Mucosa of rectum (tissue), 2 donors: ENCODE data around the gene PNPLA2.
A peak's percentile ranks its signal among the peaks of the same experiment; 100 is the strongest.

ENCODE experiments used
- H3K27ac ChIP-seq, 2 donors: one replicate each; pipeline ENCODE4 v1.7.0; 2013; ENCODE audit warnings: inconsistent platforms in 2 of 2, low read depth in 2 of 2, low read length in 2 of 2
- H3K27me3 ChIP-seq, 2 donors: one replicate each; pipeline ENCODE4 v1.7.0; 2013; ENCODE audit warnings: low read length in 2 of 2; ENCODE audit not compliant: control insufficient read depth in 2 of 2, insufficient read depth in 2 of 2
- H3K36me3 ChIP-seq, 2 donors: one replicate each; pipeline ENCODE4 v1.7.0; 2013; ENCODE audit warnings: low read length in 2 of 2; ENCODE audit not compliant: control insufficient read depth in 2 of 2, insufficient read depth in 2 of 2
- H3K4me1 ChIP-seq, 2 donors: one replicate each; pipeline ENCODE4 v1.7.0; 2013; ENCODE audit warnings: low read length in 2 of 2, mild to moderate bottlenecking in 1 of 2; ENCODE audit not compliant: control insufficient read depth in 2 of 2, insufficient read depth in 2 of 2
- H3K4me3 ChIP-seq, 2 donors: one replicate each; pipeline ENCODE4 v1.7.0; 2013; ENCODE audit warnings: low read length in 2 of 2
- H3K9ac ChIP-seq, 2 donors: one replicate each; pipeline ENCODE4 v1.7.0; 2013; ENCODE audit warnings: low read length in 2 of 2, low read depth in 1 of 2, mild to moderate bottlenecking in 1 of 2
- H3K9me3 ChIP-seq, 2 donors: one replicate each; pipeline ENCODE4 v1.7.0; 2013; ENCODE audit warnings: low read length in 2 of 2; ENCODE audit not compliant: control insufficient read depth in 2 of 2
- donor health status: healthy.
- donor health status: Normal muscosa, but diverticular disease.

PNPLA2 gene

GRCh38 chr11:832529-833113 lies 13.9 kb downstream of the PNPLA2 start, which contains the start of gene CD151:
TSS of gene CD151 (plus strand) at chr11:832952. CDS start at chr11:836070, 3,118 bp downstream.
- no peaks in the 10 kb centered on the region for H3K9me3 ChIP-seq
- no peaks in the 10 kb centered on the region for H3K27me3 ChIP-seq
- peaks cover 64 to 73% of the 10 kb centered on the region in 2 donors for H3K4me1 ChIP-seq
- H3K4me3 ChIP-seq = peak within 1 kb of the TSS; percentile 78 to 83
- H3K27ac ChIP-seq = peak within 1 kb of the TSS; percentile 93 to 95
- peak within 1 kb of the TSS; percentile 88 to 92 for H3K9ac ChIP-seq
- H3K36me3 ChIP-seq = peaks cover 12 to 16% of the 10 kb centered on the region in 2 donors

- Histone ChIP-seq H3K36me3 (peaks cover 17 to 18% of the 10 kb centered on the region in 2 donors), H3K9ac (peak overlapping the region; percentile 88 to 92), H3K27ac (peak overlapping the region; percentile 93 to 95), H3K27me3 (no peaks in the 10 kb centered on the region), H3K4me3 (peak overlapping the region; percentile 78 to 83), H3K9me3 (no peaks in the 10 kb centered on the region), H3K4me1 (peaks cover 58 to 72% of the 10 kb centered on the region in 2 donors)
These were observed 14.5 kb downstream of the PNPLA2 start for GRCh38 chr11:833114-833791.

- Histone ChIP-seq H3K4me1 (peaks cover 56 to 72% of the 10 kb centered on the region in 2 donors), H3K9me3 (no peaks in the 10 kb centered on the region), H3K36me3 (peaks cover 21 to 22% of the 10 kb centered on the region in 2 donors), H3K4me3 (peak overlapping the region; percentile 78 to 83), H3K9ac (peak overlapping the region; percentile 88 to 92), H3K27ac (peak overlapping the region; percentile 93 to 95), H3K27me3 (no peaks in the 10 kb centered on the region)
These were observed 15.2 kb downstream of the PNPLA2 start for GRCh38 chr11:833849-834311.

- peak overlapping the region; percentile 56 to 78 for H3K4me3 ChIP-seq
- H3K27ac ChIP-seq = peak overlapping the region; percentile 93 to 95
- no peaks in the 10 kb centered on the region for H3K9me3 ChIP-seq
- H3K27me3 ChIP-seq = no peaks in the 10 kb centered on the region
- H3K4me1 ChIP-seq = peaks cover 51 to 69% of the 10 kb centered on the region in 2 donors
- peak overlapping the region; percentile 63 to 81 for H3K9ac ChIP-seq
- peaks cover 26 to 29% of the 10 kb centered on the region in 2 donors for H3K36me3 ChIP-seq
These were observed 15.9 kb downstream of the PNPLA2 start for GRCh38 chr11:834371-835316.

GRCh38 chr11:836274-836673 lies 17.6 kb downstream of the PNPLA2 start:
- Histone ChIP-seq H3K9me3 (no peaks in the 10 kb centered on the region), H3K9ac (no peak overlapping the region), H3K4me1 (peaks cover 46 to 60% of the 10 kb centered on the region in 2 donors), H3K36me3 (peaks cover 33 to 41% of the 10 kb centered on the region in 2 donors), H3K27me3 (no peaks in the 10 kb centered on the region), H3K4me3 (no peak overlapping the region), H3K27ac (no peak overlapping the region)

- peak overlapping the region in 1 of 2 donors; percentile 15 for H3K9ac ChIP-seq
- H3K36me3 ChIP-seq = peaks cover 33 to 41% of the 10 kb centered on the region in 2 donors
- peaks cover 45 to 61% of the 10 kb centered on the region in 2 donors for H3K4me1 ChIP-seq
- H3K27me3 ChIP-seq = no peaks in the 10 kb centered on the region
- no peaks in the 10 kb centered on the region for H3K9me3 ChIP-seq
- no peak overlapping the region for H3K27ac ChIP-seq
- no peak overlapping the region for H3K4me3 ChIP-seq
These were observed 18.0 kb downstream of the PNPLA2 start for GRCh38 chr11:836700-837099.

GRCh38 chr11:837189-837989 lies 18.7 kb downstream of the PNPLA2 start:
- H3K4me1 ChIP-seq = peaks cover 40 to 55% of the 10 kb centered on the region in 2 donors

GRCh38 chr11:837990-838307 lies 19.2 kb downstream of the PNPLA2 start:
- H3K27me3 ChIP-seq = no peaks in the 10 kb centered on the region
- peaks cover 33 to 41% of the 10 kb centered on the region in 2 donors for H3K36me3 ChIP-seq
- no peak overlapping the region for H3K9ac ChIP-seq
- H3K4me3 ChIP-seq = no peak overlapping the region
- H3K4me1 ChIP-seq = peaks cover 38 to 53% of the 10 kb centered on the region in 2 donors
- H3K9me3 ChIP-seq = no peaks in the 10 kb centered on the region
- H3K27ac ChIP-seq = peak overlapping the region; percentile 21 to 23

More at GRCh38 chr11:837189-837989, 18.7 kb downstream of the PNPLA2 start:
- Histone ChIP-seq H3K27ac (peak overlapping the region in 1 of 2 donors; percentile 21), H3K9me3 (no peaks in the 10 kb centered on the region), H3K9ac (no peak overlapping the region), H3K27me3 (no peaks in the 10 kb centered on the region), H3K4me3 (no peak overlapping the region), H3K36me3 (peaks cover 33 to 41% of the 10 kb centered on the region in 2 donors)
